Natural killer cell treated with Interleukin-12 subunit alpha and Interleukin-12 subunit beta and Interleukin-15 and Interleukin-18, amount 100 ng/mL, for 72 hours (primary cell): ENCODE results near the gene SIKE1. TPM values are rescaled to one million over a fixed set of nuclear protein-coding genes. Genes with fewer than 3 reads are reported as not detected.
"Not testable (repeated sequence)": the region's sequence is repeated elsewhere in the genome, so short reads cannot be mapped to it uniquely, and the experiment has no call there.

Source experiments
- ATAC-seq, 2 donors: fragments of 150-1000 bp; cut with Tn5 transposase in 1 of 2; sonication (Bioruptor Pico), chemical (Tn5 transposase) in 1 of 2; 2 replicates each; pipeline ENCODE4 v1.10.0; 2021
- DNase-seq: peaks from one replicate; pipeline ENCODE4 v3.0.0; 2022; ENCODE audit warnings: low spot score
- H3K27ac Mint-ChIP-seq, 2 donors: 1 replicate in 1 of 2; 2 replicates in 1 of 2; pipeline ENCODE4 v1.8.0; 2022; ENCODE audit warnings: mixed read lengths in 2 of 2, mild to moderate bottlenecking in 1 of 2, moderate library complexity in 1 of 2
- H3K27me3 Mint-ChIP-seq, 2 donors: 1 replicate in 1 of 2; 2 replicates in 1 of 2; pipeline ENCODE4 v1.8.0; 2022; ENCODE audit warnings: mixed read lengths in 2 of 2
- H3K36me3 Mint-ChIP-seq: one replicate; pipeline ENCODE4 v1.8.0; 2022; ENCODE audit warnings: mixed read lengths
- H3K4me1 Mint-ChIP-seq, 2 donors: 1 replicate in 1 of 2; 2 replicates in 1 of 2; pipeline ENCODE4 v1.8.0; 2022; ENCODE audit warnings: low read depth in 2 of 2, mixed read lengths in 2 of 2, mild to moderate bottlenecking in 1 of 2
- H3K4me3 Mint-ChIP-seq: one replicate; pipeline ENCODE4 v1.8.0; 2022; ENCODE audit warnings: mixed read lengths
- H3K9me3 Mint-ChIP-seq: 2 replicates; pipeline ENCODE4 v1.8.0; 2022; ENCODE audit warnings: mixed read lengths
- total RNA-seq, 2 donors: library from RNA; stranded (reverse); gene quantifications; one replicate each; pipeline ENCODE4 v1.2.3, GENCODE V29; 2022

SIKE1 gene
- 10 to 100 TPM; 72.5 to 74.4 TPM for total RNA-seq

- Mint-ChIP-seq H3K36me3 (peaks cover 9% of the 10 kb centered on the region), H3K4me3 (peak within 1 kb of the TSS; percentile 100)
- peak; percentile 96 for DNase-seq
Observed at GRCh38 chr1:114780344-114781226, at the start of gene SIKE1. SIKE1 (minus strand) TSS chr1:114780685; CDS start chr1:114780607, 78 bp downstream.

GRCh38 chr1:114830075-114830474, 49.6 kb upstream of the SIKE1 start:
- not testable (repeated sequence) for H3K9me3 Mint-ChIP-seq, H3K36me3 Mint-ChIP-seq, ATAC-seq, H3K27ac Mint-ChIP-seq, DNase-seq, H3K4me3 Mint-ChIP-seq, H3K4me1 Mint-ChIP-seq
- peaks cover 10 to 27% of the 10 kb centered on the region in 2 donors for H3K27me3 Mint-ChIP-seq

More at GRCh38 chr1:114780344-114781226, at the start of gene SIKE1:
- Mint-ChIP-seq H3K4me1 (peaks cover 19 to 22% of the 10 kb centered on the region in 2 donors), H3K9me3 (no peaks in the 10 kb centered on the region), H3K27me3 (no peaks in the 10 kb centered on the region), H3K27ac (peak within 1 kb of the TSS; percentile 97 to 98)
- ATAC-seq = peak; percentile 97 to 98

- DNase-seq = no peak
Observed at GRCh38 chr1:114828251-114828650, 47.8 kb upstream of the SIKE1 start.

GRCh38 chr1:114821978-114822377, 41.5 kb upstream of the SIKE1 start:
- Mint-ChIP-seq H3K4me3 (no peak overlapping the region), H3K27ac (no peak overlapping the region), H3K4me1 (no peaks in the 10 kb centered on the region), H3K9me3 (peaks cover 9% of the 10 kb centered on the region), H3K36me3 (peaks cover 8% of the 10 kb centered on the region), H3K27me3 (peaks cover 17 to 36% of the 10 kb centered on the region in 2 donors)
- ATAC-seq (no peak), DNase-seq (no peak)

More at GRCh38 chr1:114828251-114828650, 47.8 kb upstream of the SIKE1 start:
- Mint-ChIP-seq H3K36me3 (peaks cover 8% of the 10 kb centered on the region), H3K4me1 (no peaks in the 10 kb centered on the region), H3K27ac (no peak overlapping the region), H3K9me3 (peaks cover 4% of the 10 kb centered on the region), H3K27me3 (peaks cover 14 to 31% of the 10 kb centered on the region in 2 donors), H3K4me3 (no peak overlapping the region)
- ATAC-seq = no peak

GRCh38 chr1:114820392-114820791, 39.9 kb upstream of the SIKE1 start:
- Mint-ChIP-seq H3K4me3 (no peak overlapping the region), H3K27ac (no peak overlapping the region), H3K9me3 (peaks cover 9% of the 10 kb centered on the region), H3K36me3 (peaks cover 8% of the 10 kb centered on the region), H3K27me3 (peaks cover 15 to 33% of the 10 kb centered on the region in 2 donors), H3K4me1 (no peaks in the 10 kb centered on the region)
- no peak for ATAC-seq
- no peak for DNase-seq

GRCh38 chr1:114819869-114820268, 39.4 kb upstream of the SIKE1 start:
- Mint-ChIP-seq H3K4me1 (no peaks in the 10 kb centered on the region), H3K4me3 (no peak overlapping the region), H3K27ac (no peak overlapping the region), H3K9me3 (peaks cover 5% of the 10 kb centered on the region), H3K27me3 (peaks cover 12 to 28% of the 10 kb centered on the region in 2 donors), H3K36me3 (peaks cover 3% of the 10 kb centered on the region)
- ATAC-seq (no peak), DNase-seq (no peak)

- H3K36me3 Mint-ChIP-seq, H3K4me1 Mint-ChIP-seq, DNase-seq, ATAC-seq, H3K9me3 Mint-ChIP-seq, H3K4me3 Mint-ChIP-seq, H3K27ac Mint-ChIP-seq: not testable (repeated sequence)
- H3K27me3 Mint-ChIP-seq = peaks cover 20 to 26% of the 10 kb centered on the region in 2 donors
Observed at GRCh38 chr1:114804449-114804848, 24.0 kb upstream of the SIKE1 start.

GRCh38 chr1:114803001-114803400, 22.5 kb upstream of the SIKE1 start:
- no peak overlapping the region for H3K27ac Mint-ChIP-seq
- no peaks in the 10 kb centered on the region for H3K4me1 Mint-ChIP-seq
- DNase-seq = no peak
- H3K4me3 Mint-ChIP-seq = no peak overlapping the region
- H3K27me3 Mint-ChIP-seq = peaks cover 27 to 28% of the 10 kb centered on the region in 2 donors
- H3K9me3 Mint-ChIP-seq = no peaks in the 10 kb centered on the region
- H3K36me3 Mint-ChIP-seq = no peaks in the 10 kb centered on the region
- ATAC-seq = no peak

GRCh38 chr1:114794038-114794437, 13.6 kb upstream of the SIKE1 start:
- H3K4me1 Mint-ChIP-seq = no peaks in the 10 kb centered on the region
- peaks cover 34 to 37% of the 10 kb centered on the region in 2 donors for H3K27me3 Mint-ChIP-seq
- H3K36me3 Mint-ChIP-seq = peaks cover 5% of the 10 kb centered on the region
- no peak overlapping the region for H3K27ac Mint-ChIP-seq
- ATAC-seq (no peak), DNase-seq (no peak)
- H3K4me3 Mint-ChIP-seq = no peak overlapping the region
- no peaks in the 10 kb centered on the region for H3K9me3 Mint-ChIP-seq

GRCh38 chr1:114790581-114790980, 10.1 kb upstream of the SIKE1 start:
- H3K27me3 Mint-ChIP-seq = peaks cover 41 to 54% of the 10 kb centered on the region in 2 donors
- peaks cover 34% of the 10 kb centered on the region for H3K36me3 Mint-ChIP-seq
- peaks cover 13% of the 10 kb centered on the region for H3K9me3 Mint-ChIP-seq
- not testable (repeated sequence) for H3K4me3 Mint-ChIP-seq, H3K27ac Mint-ChIP-seq, ATAC-seq, H3K4me1 Mint-ChIP-seq, DNase-seq

- H3K36me3 Mint-ChIP-seq = peaks cover 34% of the 10 kb centered on the region
- not testable (repeated sequence) for DNase-seq, ATAC-seq, H3K27ac Mint-ChIP-seq, H3K4me3 Mint-ChIP-seq, H3K4me1 Mint-ChIP-seq
- H3K9me3 Mint-ChIP-seq = peaks cover 13% of the 10 kb centered on the region
- peaks cover 28 to 41% of the 10 kb centered on the region in 2 donors for H3K27me3 Mint-ChIP-seq
Observed at GRCh38 chr1:114786440-114786839, 6.0 kb upstream of the SIKE1 start.

- H3K36me3 Mint-ChIP-seq = peaks cover 23% of the 10 kb centered on the region
- H3K27ac Mint-ChIP-seq = no peak overlapping the region
- ATAC-seq = no peak
- peaks cover 19 to 22% of the 10 kb centered on the region in 2 donors for H3K4me1 Mint-ChIP-seq
- H3K4me3 Mint-ChIP-seq = no peak overlapping the region
- H3K9me3 Mint-ChIP-seq = peaks cover 11% of the 10 kb centered on the region
- DNase-seq = no peak
- peaks cover 11 to 18% of the 10 kb centered on the region in 2 donors for H3K27me3 Mint-ChIP-seq
Observed at GRCh38 chr1:114782476-114782875, 2.0 kb upstream of the SIKE1 start.

- H3K4me1 Mint-ChIP-seq = peaks cover 19 to 22% of the 10 kb centered on the region in 2 donors
- H3K4me3 Mint-ChIP-seq = peak overlapping the region; percentile 100
- DNase-seq (no peak), ATAC-seq (no peak)
- H3K27ac Mint-ChIP-seq = peak overlapping the region; percentile 97 to 98
- peaks cover 9% of the 10 kb centered on the region for H3K36me3 Mint-ChIP-seq
- no peaks in the 10 kb centered on the region for H3K9me3 Mint-ChIP-seq
- H3K27me3 Mint-ChIP-seq = no peaks in the 10 kb centered on the region
Observed at GRCh38 chr1:114779722-114780121, 763 bp downstream of the SIKE1 start.

GRCh38 chr1:114776726-114777125, 3.8 kb downstream of the SIKE1 start:
- not testable (repeated sequence) for ATAC-seq, H3K27me3 Mint-ChIP-seq, H3K27ac Mint-ChIP-seq, DNase-seq, H3K36me3 Mint-ChIP-seq, H3K9me3 Mint-ChIP-seq, H3K4me3 Mint-ChIP-seq
- peaks cover 19 to 22% of the 10 kb centered on the region in 2 donors for H3K4me1 Mint-ChIP-seq
